ENCODE data around the gene BATF2.
"Not testable (repeated sequence)": the region's sequence is repeated elsewhere in the genome, so short reads cannot be mapped to it uniquely, and the experiment has no call there.

BATF2 gene

DNA sequence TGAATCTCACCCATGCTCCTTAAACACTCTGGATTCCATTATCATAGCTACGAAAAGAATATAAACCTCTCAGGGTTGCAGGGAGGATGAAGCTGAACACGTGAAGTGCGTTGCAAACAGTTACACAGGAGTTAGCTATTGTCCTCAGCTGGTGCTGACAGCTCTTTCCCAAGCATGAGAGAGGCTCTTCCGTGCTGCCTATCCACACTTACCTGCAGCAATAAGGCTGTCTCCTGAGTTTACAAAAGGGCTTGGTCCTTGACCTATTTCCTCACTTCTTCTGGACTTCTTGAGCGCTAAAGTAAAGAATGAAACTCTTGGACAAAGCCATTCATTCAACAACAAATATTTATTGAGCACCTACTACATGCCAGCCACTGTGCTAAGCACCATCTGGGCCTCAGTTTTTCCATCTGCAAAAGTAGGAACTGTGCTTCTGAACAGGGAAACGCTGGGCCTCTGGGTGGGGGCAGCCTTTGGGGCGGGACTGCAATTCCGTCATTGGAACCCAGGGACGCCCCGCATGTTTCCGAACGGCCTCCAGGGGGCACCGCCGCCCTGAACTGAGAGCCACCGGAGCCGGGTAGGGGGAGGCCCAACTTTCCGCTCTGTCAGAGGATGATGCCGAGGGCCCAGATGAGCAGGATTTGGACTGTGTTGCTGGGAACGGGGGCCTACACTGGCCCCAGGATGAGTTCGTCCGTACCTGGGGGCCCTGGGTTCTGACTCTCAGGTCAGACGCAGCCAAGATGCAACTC lies 16.5 kb upstream of the BATF2 start:
- peak; percentile 91 for DNase-seq

DNA sequence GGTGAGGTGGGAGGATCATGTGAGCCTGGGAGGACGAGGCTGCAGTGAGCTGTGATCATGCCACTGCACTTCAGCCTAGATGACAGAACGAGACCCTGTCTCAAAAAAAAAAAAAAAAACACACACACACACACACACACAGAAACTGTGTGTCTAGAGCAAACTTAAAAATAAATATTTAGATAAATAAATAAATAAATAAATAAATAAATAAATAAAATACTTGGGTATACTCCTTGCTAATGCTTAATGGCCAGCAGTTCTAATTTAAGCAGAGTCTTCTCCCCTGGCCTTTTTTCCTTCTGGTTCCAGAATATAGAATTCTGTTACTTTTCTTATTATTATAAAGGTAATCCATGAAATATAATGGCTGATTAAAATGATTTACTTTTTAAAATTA lies 12.1 kb upstream of the BATF2 start:
- no peak for DNase-seq

GRCh38 chr11:65008016-65008415 lies 11.2 kb upstream of the BATF2 start:
- DNase-seq, result no peak

DNA sequence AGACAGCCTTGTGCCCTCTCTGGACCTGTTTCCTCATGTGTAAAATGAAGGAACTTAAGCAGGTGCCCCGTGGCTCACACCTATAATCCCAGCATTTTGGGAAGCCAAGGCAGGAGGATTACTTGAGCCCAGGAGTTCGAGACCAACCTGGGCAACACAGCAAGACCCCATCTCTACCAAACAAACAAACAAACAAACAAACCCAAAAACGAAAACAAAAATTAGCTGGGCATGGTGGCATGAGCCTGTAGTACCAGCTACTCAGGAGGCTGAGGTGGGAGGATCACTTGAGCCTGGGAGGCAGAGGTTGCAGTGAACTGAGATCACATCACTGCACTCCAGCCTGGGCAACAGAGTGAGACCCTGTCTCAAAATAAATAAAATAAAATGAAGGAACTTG lies 7.2 kb upstream of the BATF2 start:
- DNase-seq, result not testable (repeated sequence)

DNA sequence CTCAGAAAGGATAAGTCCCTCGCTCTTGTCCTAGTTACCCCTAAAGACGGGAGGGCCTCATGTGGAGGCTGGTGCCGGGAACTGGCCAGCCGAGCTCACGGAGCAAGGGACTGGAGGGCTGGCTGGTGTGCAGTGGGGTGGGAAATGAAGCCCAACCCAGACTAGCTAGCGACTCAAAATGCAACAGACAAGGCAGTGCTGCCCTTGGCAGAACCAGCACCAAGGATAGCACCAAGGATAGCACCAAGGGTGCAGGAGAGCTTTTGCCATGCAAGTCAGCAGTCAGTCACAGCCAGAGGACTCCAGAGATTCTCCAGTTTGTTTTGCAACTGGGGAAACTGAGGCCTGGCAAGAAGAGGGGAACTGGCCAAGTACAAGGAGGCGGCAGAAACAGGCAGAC lies 6.5 kb upstream of the BATF2 start:
- DNase-seq, result no peak

DNA sequence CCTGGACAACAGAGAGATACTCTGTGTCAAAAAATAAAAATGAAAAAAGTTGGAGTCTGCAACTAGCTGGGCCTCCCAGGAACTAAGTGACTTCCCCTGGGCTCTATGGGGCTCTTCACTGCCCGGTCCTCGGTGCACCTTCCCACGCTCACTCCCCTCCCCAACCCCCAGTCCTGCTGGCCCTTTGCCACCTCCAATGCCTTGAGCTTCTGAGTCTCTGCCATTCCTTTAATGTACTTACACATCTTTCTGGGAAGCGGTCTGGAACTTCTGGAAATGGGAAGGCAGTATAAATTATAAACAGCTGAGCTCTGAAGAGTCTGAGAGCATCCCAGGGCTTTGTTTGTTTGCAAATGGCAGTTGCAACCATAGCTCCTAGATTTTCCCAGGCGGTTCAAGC lies 5.9 kb upstream of the BATF2 start:
- no peak for DNase-seq

- DNase-seq, result no peak
Observed at GRCh38 chr11:64999478-64999877, 2.7 kb upstream of the BATF2 start.

GRCh38 chr11:64998690-64999431 lies 2.1 kb upstream of the BATF2 start:
- DNase-seq, result no peak

DNA sequence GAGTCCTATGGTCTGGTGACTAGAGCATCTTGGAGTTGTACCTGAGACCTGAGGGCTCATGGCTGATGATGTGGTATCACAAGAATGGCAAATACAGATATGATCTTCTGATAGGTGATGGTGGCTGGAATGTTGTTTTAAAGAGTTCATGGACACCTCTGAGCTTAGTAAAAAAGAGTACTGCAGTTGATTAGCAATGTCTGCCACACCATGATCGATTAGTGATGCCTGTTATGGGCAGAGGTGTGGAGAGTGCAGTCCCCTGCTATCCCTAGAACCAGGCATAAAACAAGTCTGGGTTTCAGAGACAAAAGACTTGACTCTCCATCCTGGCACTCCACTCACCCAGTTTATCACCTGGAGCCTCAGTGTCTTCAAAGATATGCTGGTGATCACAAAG lies 1.4 kb upstream of the BATF2 start:
- peak in 1 of 2 donors; percentile 20 for DNase-seq

DNA sequence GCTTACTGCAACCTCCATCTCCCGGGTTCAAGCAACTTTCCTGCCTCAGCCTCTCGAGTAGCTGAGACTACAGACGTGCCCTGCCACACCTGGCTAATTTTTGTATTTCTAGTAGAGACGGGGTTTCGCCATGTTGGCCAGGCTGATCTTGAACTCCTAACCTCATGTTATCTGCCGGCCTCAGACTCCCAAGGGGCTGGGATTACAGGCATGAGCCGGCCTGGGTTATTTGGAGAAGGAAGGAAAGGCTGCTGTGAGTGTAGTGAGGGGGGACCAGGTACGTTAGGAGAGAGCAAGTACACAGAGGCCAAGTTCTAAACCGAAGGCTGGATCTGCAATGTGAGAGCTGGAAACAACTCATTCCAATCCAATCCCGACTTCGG lies 453 bp downstream of the BATF2 start:
- DNase-seq, result no peak

DNA sequence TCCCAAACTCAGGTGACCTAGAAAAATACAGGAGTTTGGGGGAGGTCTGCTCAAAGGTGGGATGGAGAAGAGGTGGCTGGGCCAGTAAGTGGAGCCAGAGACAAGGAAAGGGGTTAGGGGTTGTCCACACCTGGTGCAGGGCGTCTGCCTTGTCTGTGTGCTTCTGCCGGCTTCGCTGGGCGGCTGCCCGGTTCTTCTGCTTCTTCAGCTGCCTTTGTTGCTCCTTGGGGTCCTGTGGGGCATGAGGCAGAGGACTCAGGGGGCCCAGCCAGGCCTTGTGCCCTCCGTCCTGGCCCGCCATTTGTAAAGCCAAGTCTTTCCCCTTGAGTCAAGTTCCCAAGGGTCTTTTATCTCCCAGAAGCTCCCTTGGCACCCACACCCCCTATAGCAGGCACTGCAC lies 2.5 kb downstream of the BATF2 start:
- no peak for DNase-seq

- DNase-seq, result no peak
Observed at GRCh38 chr11:64990222-64990923, 6.4 kb downstream of the BATF2 start.

- DNase-seq, result no peak
Observed at GRCh38 chr11:64989416-64989815, 7.4 kb downstream of the BATF2 start.

GRCh38 chr11:64987998-64988854 lies 8.5 kb downstream of the BATF2 start:
- no peak for DNase-seq

GRCh38 chr11:64983339-64983738 lies 13.4 kb downstream of the BATF2 start:
- not testable (repeated sequence) for DNase-seq

DNA sequence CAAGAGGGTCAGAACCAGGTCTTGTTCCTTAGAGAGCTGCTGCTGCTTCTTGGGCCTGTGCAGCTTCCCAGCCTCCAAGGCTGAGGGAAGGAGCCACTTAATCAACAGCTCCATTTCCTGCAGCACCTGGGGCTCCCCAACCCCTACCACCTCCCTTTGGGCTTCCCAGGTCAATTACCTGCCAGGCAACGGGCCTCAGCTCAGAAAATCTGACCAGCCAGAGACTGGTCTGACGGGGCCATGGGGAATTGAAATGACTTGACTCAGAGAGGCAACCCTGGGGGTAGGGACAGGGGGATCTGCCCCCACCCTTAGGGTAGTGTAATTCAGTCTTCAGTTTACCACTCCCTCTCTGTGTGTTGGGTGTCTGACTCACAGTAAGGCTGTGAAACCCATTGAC lies 20.1 kb downstream of the BATF2 start:
- no peak for DNase-seq

GRCh38 chr11:64974124-64974523 lies 22.6 kb downstream of the BATF2 start:
- DNase-seq, result no peak

- peak; percentile 83 to 89 for DNase-seq
Observed at GRCh38 chr11:64971421-64972233, 25.1 kb downstream of the BATF2 start, which contains the start of gene MAJIN. Gene MAJIN, minus strand, starts transcription at chr11:64972108. Its CDS starts 12,703 bp downstream, at chr11:64959405.

- peak; percentile 22 to 25 for DNase-seq
Observed at GRCh38 chr11:64970731-64971151, 26.0 kb downstream of the BATF2 start.

DNA sequence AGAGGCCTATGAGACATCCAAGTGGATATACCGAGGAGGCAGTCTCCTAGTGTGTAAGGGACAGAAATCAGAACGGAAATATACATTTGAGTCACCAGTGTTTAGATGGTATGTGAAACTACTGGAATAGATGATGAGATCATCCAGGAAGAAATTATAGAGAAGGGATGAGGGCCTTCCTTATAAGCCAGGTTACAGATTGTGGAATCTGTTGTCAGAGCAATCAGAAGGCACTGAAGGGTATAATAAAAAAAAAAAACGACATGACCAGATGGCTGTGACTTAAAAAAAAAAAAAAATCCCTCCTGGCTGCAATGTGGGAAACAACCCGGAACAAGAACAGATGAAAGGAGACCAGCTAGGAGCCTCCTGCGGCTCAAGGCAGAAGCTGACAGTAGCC lies 27.6 kb downstream of the BATF2 start:
- no peak for DNase-seq

GRCh38 chr11:64967375-64967774 lies 29.4 kb downstream of the BATF2 start:
- DNase-seq, result no peak

Measured in stimulated activated CD4-positive, alpha-beta T cell treated with anti-CD3 and anti-CD28 coated beads, Interleukin-2, amount 100 ng/mL, for 48 hours (primary cell).